ENCODE data around the gene ADGRL1. TPM values are rescaled to one million over a fixed set of nuclear protein-coding genes. Genes with fewer than 3 reads are reported as not detected.
"Not testable (repeated sequence)": the region's sequence is repeated elsewhere in the genome, so short reads cannot be mapped to it uniquely, and the experiment has no call there.

The ADGRL1 gene
- total RNA-seq, 2 donors from 2014 or later: 21.0 to 31.2 TPM

DNA sequence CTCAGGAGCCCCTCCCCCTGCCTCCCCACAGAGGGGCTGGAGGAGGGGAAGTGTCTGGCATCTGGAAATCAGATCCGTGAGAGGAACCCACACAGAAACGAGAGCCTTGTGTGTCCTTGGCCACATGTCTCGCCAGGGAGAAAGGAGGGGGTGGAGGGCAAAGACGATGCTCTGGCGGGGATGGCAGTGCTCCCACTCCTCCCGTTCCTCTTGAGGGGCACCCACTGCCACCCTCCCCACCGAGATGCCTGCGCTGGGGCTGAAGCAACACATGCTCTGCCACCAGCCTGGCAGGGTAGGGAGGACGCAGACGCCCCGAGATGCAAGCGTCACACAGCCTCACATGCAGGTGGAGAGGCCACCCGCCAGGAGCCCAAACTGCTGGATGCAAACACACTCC lies 2.8 kb downstream of the ADGRL1 start:
- TF ChIP-seq CTCF (IDR thresholded peaks at IDR 0.05): no peak
- Histone ChIP-seq H3K36me3 (no peaks in the 10 kb centered on the region), H3K4me3 (no peak overlapping the region), H3K27me3 (no peaks in the 10 kb centered on the region), H3K27ac (no peak overlapping the region), H3K4me1 (peaks cover 7 to 14% of the 10 kb centered on the region in 2 donors), H3K9me3 (no peaks in the 10 kb centered on the region)
- no peak for DNase-seq (ENCODE audit: low spot score)

- not testable (repeated sequence) for H3K4me3 ChIP-seq; H3K9me3 ChIP-seq; H3K4me1 ChIP-seq; DNase-seq (ENCODE audit: low spot score); H3K27ac ChIP-seq; H3K36me3 ChIP-seq; H3K27me3 ChIP-seq
These were observed 4.5 kb downstream of the ADGRL1 start for GRCh38 chr19:14201481-14201880.

DNA sequence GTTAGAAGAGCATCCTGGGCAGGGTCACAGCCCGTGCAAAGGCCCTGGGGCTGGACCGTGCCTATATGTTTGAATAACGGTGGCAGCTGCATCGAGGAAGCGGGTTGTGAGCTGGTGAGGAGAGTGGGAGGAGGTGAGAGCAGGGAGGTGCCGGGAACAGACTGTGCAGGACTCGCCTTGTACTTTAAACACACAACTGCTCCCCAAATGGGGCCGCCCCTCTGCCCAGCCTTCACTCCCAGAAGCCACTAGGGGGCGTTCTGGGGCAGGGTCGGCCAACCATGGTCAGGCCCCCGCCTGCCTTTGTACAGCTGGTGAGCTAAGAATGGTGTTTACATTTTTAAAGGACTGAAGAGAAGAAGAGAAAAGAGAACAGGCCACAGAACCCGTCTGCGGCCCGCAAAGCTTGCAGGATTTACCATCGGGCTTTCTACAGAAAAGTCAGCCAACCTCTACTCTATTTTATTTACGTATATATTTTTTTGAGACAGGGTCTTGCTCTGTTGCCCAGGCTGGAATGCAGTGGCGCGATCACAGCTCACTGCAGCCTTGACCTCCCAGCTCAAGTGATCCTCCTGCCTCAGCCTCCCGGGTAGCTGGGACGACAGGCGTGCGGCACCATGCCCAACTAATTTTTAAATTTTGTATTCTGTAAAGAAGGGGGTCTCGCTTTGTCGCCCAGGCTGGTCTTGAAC lies 5.7 kb downstream of the ADGRL1 start:
- peak; percentile 60 for DNase-seq (ENCODE audit: low spot score)
- not testable (repeated sequence) for H3K27me3 ChIP-seq, H3K4me1 ChIP-seq, H3K36me3 ChIP-seq, H3K9me3 ChIP-seq, H3K27ac ChIP-seq, H3K4me3 ChIP-seq
- TF ChIP-seq CTCF (IDR thresholded peaks at IDR 0.05): peak in 1 of 2 donors; percentile 62

DNA sequence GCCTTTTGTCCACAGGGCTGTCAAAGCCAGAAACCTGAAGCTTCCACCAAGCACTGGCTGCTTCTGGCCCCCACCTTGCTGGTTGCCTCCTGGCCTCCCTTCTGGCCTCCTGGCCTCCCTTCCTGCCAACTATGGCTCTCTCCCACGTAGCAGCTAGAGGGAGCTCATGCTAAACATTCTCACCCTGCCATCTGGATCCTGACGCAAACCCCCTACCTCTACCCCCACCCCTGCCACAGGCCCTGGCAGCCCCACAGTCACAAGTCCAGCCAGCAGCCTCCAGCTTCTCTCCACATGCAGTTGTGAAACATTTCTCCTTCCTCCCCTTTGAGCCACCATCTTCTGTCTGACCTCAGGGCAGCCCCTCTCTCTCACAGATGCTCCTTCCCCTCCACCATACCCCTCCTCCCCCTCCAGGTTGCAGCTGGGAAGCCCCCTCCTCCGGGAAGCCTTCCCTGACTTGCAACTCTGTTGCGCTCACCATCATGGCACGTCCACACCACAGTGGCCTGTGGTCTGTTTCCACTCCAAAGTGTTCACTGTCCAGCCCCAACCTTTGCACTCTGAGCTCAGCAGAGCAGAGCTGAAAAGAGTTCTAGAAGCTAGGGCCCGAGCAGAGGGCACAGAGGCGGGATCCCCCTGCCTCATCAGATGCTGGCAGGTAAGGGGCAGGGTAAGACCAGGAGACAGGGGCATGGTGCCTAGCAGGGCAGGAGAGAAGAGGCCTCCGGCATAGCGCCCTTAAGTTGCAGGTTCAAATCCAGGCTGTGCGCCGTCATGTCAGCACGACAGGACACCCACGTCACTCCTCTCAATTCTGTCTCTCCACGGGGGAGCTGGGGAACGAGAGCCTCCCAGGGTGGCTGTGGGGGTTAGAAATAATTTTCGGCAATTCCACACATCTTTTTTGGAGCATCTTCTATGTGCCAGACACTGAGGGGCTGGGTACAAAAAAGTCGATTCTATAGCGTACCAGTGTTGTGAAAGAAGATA lies 7.3 kb downstream of the ADGRL1 start:
- TF ChIP-seq CTCF (IDR thresholded peaks at IDR 0.05): no peak
- H3K36me3 ChIP-seq: no peaks in the 10 kb centered on the region
- no peak for DNase-seq (ENCODE audit: low spot score)
- no peak overlapping the region for H3K4me3 ChIP-seq
- no peaks in the 10 kb centered on the region for H3K4me1 ChIP-seq
- H3K27ac ChIP-seq: no peak overlapping the region
- no peaks in the 10 kb centered on the region for H3K27me3 ChIP-seq
- H3K9me3 ChIP-seq: no peaks in the 10 kb centered on the region

DNA sequence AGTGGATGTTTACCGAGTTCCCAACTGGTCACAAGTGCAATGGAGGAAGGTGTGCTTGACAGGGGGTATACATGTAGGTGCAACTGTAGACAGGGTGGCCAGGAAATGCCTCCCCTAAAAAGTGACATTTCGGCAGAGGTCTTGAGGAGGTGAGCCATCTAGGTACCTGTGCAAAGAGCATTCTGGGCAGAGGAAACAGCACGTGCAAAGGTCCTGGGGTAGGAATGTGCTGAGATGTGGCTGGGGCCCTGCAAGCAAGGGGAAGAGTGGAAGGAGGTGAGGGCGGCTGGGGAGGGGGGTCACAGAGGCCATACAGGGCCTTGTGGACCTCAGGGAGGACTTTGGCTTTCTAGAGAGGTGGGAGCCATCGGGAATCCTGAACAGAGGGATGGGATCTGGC lies 8.1 kb downstream of the ADGRL1 start:
- H3K9me3 ChIP-seq: no peaks in the 10 kb centered on the region
- no peaks in the 10 kb centered on the region for H3K4me1 ChIP-seq
- no peaks in the 10 kb centered on the region for H3K27me3 ChIP-seq

DNA sequence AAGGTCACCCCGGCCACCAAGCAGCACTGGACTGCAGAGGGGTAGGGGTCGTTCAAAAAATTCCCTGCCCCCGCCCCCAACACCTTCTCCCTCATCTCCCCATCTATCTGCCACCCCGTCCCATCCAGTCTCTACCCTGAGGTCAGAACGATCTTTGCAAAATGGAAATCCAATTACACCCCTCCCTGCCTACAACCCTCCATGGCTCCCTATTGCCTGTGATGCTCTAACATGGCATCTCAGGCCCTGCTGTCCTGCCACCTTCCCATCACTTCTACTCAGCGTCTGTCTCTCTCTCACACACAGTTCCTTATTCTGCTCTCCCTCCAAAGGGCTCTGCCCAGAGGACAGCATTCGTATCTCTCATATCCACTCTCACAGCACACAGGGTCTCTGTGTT lies 8.7 kb downstream of the ADGRL1 start:
- not testable (repeated sequence) for H3K9me3 ChIP-seq; DNase-seq (ENCODE audit: low spot score); H3K36me3 ChIP-seq; H3K27me3 ChIP-seq; H3K27ac ChIP-seq; H3K4me1 ChIP-seq; H3K4me3 ChIP-seq

More for the DNA sequence above, 8.1 kb downstream of the ADGRL1 start:
- TF ChIP-seq CTCF (IDR thresholded peaks at IDR 0.05): no peak
- no peak overlapping the region for H3K4me3 ChIP-seq
- DNase-seq (ENCODE audit: low spot score): no peak
- no peak overlapping the region for H3K27ac ChIP-seq
- no peaks in the 10 kb centered on the region for H3K36me3 ChIP-seq
